ENCODE data around the gene EVPLL.

- TF ChIP-seq TAF1 (IDR thresholded peaks at IDR 0.05; ENCODE audit: borderline replicate concordance, low read depth, low read length): peak; percentile 20; the same call in 1 of the 2 replicates
- no peak for TF ChIP-seq EP300 (IDR thresholded peaks at IDR 0.05; ENCODE audit: borderline replicate concordance in 1 of 2, low read depth in 1 of 2, low read length in 1 of 2)
- TF ChIP-seq CTCF (IDR thresholded peaks at IDR 0.05): no peak
- TF ChIP-seq, protein P1, sequence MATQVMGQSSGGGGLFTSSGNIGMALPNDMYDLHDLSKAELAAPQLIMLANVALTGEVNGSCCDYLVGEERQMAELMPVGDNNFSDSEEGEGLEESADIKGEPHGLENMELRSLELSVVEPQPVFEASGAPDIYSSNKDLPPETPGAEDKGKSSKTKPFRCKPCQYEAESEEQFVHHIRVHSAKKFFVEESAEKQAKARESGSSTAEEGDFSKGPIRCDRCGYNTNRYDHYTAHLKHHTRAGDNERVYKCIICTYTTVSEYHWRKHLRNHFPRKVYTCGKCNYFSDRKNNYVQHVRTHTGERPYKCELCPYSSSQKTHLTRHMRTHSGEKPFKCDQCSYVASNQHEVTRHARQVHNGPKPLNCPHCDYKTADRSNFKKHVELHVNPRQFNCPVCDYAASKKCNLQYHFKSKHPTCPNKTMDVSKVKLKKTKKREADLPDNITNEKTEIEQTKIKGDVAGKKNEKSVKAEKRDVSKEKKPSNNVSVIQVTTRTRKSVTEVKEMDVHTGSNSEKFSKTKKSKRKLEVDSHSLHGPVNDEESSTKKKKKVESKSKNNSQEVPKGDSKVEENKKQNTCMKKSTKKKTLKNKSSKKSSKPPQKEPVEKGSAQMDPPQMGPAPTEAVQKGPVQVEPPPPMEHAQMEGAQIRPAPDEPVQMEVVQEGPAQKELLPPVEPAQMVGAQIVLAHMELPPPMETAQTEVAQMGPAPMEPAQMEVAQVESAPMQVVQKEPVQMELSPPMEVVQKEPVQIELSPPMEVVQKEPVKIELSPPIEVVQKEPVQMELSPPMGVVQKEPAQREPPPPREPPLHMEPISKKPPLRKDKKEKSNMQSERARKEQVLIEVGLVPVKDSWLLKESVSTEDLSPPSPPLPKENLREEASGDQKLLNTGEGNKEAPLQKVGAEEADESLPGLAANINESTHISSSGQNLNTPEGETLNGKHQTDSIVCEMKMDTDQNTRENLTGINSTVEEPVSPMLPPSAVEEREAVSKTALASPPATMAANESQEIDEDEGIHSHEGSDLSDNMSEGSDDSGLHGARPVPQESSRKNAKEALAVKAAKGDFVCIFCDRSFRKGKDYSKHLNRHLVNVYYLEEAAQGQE (IDR thresholded peaks at IDR 0.05; ENCODE audit: low read depth, low read length): no peak
- no peak for TF ChIP-seq NFIC (IDR thresholded peaks at IDR 0.05; ENCODE audit: borderline replicate concordance)
- TF ChIP-seq YY1 (IDR thresholded peaks at IDR 0.05; ENCODE audit: low read depth): no peak
- TF ChIP-seq RCOR1 (IDR thresholded peaks at IDR 0.05; ENCODE audit: low read length): no peak
- peak; percentile 92 for TF ChIP-seq USF1 (IDR thresholded peaks at IDR 0.05; ENCODE audit: borderline replicate concordance, low read depth)
- peak; percentile 51; the same call in 1 of the 2 replicates for TF ChIP-seq POLR2AphosphoS5 (IDR thresholded peaks at IDR 0.05; ENCODE audit: low read depth, low read length)
- no peak for TF ChIP-seq EZH2phosphoT487 (IDR thresholded peaks at IDR 0.05; ENCODE audit: borderline replicate concordance, low read depth)
- TF ChIP-seq JUND (IDR thresholded peaks at IDR 0.05): no peak
- TF ChIP-seq MAX (IDR thresholded peaks at IDR 0.05; ENCODE audit: low read depth): peak; percentile 84
- no peak for TF ChIP-seq FOXJ3 (CRISPR knock-in tag; IDR thresholded peaks at IDR 0.05)
Measured at GRCh38 chr17:18363101-18364049, 14.2 kb upstream of the EVPLL start, which contains the start of gene SHMT1.
